Astrocyte of the cerebellum (primary cell): ENCODE results near the gene SLC22A23.

ENCODE experiments used
- DNase-seq: peaks from one replicate; pipeline ENCODE4 v3.0.0-alpha.2; 2011; ENCODE audit warnings: low read depth
- H3K4me3 ChIP-seq: 2 replicates; pipeline ENCODE4 v1.5.1; 2011; ENCODE audit warnings: mild to moderate bottlenecking, low read depth, low read length, moderate library complexity
- CTCF ChIP-seq: IDR thresholded peaks from 2 replicates; pipeline ENCODE4 v1.5.1; 2012; ENCODE audit warnings: low read length, low read depth, moderate library complexity, mild to moderate bottlenecking; ENCODE audit errors: missing control alignments
- in situ Hi-C: cut with HindIII; loops from 2 replicates; pipeline ENCODE4 v1.10.0; 2017; ENCODE audit warnings: low sequenced_read_pairs

Gene SLC22A23

GRCh38 chr6:3480009-3480408 is 23.2 kb upstream of the SLC22A23 start:
- in situ Hi-C loops = no loop called here
- TF ChIP-seq CTCF = no peak
- no peak for DNase-seq
- H3K4me3 ChIP-seq = no peak overlapping the region

GRCh38 chr6:3473773-3474172 is 16.9 kb upstream of the SLC22A23 start:
- in situ Hi-C loops = no loop called here
- no peak for TF ChIP-seq CTCF

GRCh38 chr6:3471711-3472110 is 14.9 kb upstream of the SLC22A23 start:
- DNase-seq = no peak
- in situ Hi-C loops = no loop called here
- no peak for TF ChIP-seq CTCF
- H3K4me3 ChIP-seq = no peak overlapping the region

More at GRCh38 chr6:3473773-3474172, 16.9 kb upstream of the SLC22A23 start:
- no peak overlapping the region for H3K4me3 ChIP-seq
- DNase-seq = no peak

GRCh38 chr6:3471286-3471685 is 14.4 kb upstream of the SLC22A23 start:
- no peak overlapping the region for H3K4me3 ChIP-seq
- in situ Hi-C loops = no loop called here
- DNase-seq = no peak
- TF ChIP-seq CTCF = no peak

- no peak overlapping the region for H3K4me3 ChIP-seq
- TF ChIP-seq CTCF = no peak
- no peak for DNase-seq
- in situ Hi-C loops = no loop called here
Observed at GRCh38 chr6:3468585-3468984, 11.7 kb upstream of the SLC22A23 start.

GRCh38 chr6:3467996-3468395 is 11.1 kb upstream of the SLC22A23 start:
- in situ Hi-C loops = no loop called here
- H3K4me3 ChIP-seq = no peak overlapping the region
- no peak for TF ChIP-seq CTCF
- DNase-seq = no peak
